Dedifferentiated amniotic fluid mesenchymal stem cell (primary cell): ENCODE results near the gene OR10Z1.

Source experiments
- DNase-seq: peaks from one replicate; pipeline ENCODE4 v3.0.0-alpha.2; 2016; ENCODE audit errors: extremely low spot score

OR10Z1 gene, protein sequence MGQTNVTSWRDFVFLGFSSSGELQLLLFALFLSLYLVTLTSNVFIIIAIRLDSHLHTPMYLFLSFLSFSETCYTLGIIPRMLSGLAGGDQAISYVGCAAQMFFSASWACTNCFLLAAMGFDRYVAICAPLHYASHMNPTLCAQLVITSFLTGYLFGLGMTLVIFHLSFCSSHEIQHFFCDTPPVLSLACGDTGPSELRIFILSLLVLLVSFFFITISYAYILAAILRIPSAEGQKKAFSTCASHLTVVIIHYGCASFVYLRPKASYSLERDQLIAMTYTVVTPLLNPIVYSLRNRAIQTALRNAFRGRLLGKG

DNA sequence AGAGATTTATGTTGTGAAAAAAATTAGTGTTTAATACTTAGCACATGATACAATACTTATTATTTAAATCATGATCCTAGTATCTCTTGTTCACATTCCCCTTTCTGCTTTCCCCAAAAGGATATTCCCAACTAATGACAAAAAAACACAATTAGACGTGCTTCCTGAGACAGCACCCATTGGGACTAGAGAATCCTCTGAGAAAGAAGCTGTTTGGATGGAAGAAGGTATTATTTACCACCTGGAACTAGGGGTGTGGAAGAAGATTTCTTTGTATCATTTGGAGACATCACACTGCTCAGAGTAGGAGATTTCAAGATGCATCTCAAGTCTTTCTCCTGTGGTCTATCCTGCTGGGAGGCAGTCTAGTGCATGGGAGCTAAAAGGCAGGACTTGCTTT is at the start of gene OR10Z1:
Gene OR10Z1 (plus strand): TSS at position 301 of the 400 bp plus-strand sequence. CDS start 1,171 bp downstream, outside the sequence.
- no peak for DNase-seq

DNA sequence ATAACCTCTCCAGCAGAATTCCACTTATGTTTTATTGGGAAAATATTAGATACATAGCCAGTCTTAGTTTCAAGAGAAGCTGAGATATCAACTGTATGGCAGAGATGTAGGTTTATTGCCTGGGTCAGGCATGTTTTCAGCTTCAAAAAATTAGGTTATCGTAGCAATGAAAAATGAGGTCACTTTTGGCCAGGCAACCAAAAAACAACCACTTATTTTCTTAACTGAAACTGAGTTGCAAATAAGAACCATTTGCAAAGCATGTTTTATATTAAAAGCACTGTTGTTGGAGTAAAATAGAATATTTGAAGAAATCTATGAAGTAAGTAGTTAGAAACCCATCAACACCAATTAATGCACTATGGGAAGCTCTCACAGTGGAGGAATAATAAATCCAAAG is 45.4 kb upstream of the OR10Z1 start:
- no peak for DNase-seq

DNA sequence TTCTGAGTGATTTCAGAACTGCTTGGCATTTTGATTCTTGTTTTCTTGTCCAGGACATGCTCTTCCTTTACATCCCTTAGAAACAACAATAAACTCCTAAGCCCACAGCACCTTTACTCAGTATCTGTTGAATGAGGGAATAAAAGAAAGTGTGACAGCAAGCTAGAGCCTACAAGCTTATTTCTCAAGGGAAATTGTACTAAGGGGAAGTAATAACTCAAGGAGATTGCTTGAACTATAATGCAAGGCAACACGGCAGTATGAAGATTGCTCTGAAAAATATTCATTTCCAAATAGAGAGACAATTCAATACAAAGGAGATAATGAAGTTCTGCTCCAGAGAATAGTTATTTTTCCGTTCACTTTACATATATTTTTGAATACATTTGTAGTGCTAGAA is 41.2 kb upstream of the OR10Z1 start:
- DNase-seq: no peak

DNA sequence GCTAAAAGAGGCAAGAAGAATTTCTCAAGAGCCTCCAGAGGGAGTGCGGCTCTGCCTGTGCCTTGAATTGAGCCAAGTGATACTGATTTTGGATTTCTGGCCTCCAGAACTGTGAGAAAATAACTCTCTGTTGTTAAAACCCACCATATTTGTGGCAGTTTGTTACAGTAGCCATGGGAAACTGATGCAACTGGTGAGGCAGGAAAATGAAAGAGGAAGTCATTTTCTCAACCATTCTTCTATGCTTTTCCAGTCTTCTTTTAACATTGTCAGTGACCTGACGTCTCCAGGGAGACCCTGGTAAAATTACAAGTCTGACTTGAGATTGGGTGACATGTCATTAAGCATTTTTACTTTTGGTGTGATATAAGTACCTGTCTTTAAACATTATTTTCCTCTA is 40.5 kb upstream of the OR10Z1 start:
- DNase-seq: no peak

DNA sequence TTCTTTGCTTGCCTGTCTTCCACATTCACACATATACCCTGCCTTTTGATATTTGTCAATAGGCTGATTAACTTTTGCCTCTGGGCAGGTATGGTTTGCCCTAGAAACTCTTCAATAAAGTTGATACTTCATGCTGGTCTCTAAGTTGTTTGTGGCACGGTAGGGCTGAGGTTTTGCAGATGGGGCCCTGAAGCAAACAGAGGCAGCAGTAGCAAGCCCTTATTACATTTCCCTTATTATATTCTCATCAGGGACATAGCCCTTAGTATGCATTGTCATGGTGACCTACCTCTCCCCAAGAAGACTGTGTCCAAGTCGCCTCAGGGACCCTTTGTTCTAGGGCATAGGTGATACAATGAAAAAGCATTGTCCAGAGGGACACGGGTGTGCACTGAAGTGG is 34.6 kb upstream of the OR10Z1 start, which contains the start of gene OR6P1:
Gene OR6P1 (minus strand): TSS at position 101 of the 400 bp plus-strand sequence. CDS start 6,976 bp downstream, outside the sequence.
- DNase-seq: no peak

DNA sequence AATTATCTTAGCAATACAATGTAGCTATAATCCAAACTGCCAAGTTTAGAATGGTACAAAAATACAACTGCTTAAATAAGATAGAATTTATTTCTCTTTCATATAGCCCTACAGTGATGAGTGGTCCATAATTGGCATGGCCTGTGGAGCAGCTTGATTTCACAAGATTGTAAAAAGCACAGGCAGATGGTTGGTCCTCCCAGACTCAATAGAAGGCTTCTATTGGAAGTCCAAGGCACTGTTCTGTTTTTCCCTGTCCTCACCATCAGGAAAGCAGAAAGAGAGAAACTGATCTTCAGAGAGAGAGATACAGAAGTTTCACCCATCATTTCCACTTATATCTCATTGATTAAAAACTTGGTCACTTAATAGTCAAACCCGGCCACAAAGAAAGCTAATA is 32.8 kb upstream of the OR10Z1 start:
- DNase-seq: no peak

DNA sequence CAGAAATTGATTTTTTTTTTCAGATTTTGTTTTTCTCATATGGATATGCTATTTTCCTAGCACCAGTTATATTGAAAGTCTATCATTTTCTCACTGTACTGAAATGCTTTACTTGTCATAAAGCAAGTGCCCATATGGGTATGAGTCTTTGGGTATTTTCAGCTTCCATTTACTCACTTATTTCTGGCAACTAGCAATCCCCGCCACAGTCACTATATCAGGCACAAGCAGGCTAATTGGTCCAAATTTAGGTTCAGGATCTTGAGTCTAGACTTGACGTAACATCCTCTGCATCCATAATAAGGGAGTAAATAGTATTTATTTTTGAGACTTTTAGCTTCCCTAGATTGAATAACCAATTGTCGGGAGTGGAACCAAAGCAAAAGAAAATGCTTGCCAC is 27.5 kb upstream of the OR10Z1 start:
- no peak for DNase-seq

DNA sequence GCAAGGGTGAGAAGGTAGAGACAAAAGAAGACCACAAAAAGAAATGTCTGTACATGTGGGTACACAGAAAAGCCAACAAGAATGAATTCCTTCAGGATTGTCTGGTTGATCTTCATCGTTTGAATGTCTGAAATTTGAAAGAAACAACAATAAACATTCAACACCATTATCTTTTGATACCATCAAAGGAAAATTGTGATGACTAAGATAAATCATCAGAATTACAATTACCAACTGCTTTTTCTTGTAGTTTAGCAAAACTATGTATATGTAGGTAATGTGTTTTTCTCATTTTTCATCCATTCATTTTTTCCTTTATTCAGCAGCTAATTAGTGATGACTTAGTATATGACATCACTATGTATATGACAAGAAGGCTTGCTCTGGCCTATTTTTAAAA is 25.3 kb upstream of the OR10Z1 start, which contains the start of gene OR10X1:
Gene OR10X1 (minus strand): TSS at position 167 of the 400 bp plus-strand sequence. CDS start 0 bp downstream, at position 167.
- DNase-seq: no peak

DNA sequence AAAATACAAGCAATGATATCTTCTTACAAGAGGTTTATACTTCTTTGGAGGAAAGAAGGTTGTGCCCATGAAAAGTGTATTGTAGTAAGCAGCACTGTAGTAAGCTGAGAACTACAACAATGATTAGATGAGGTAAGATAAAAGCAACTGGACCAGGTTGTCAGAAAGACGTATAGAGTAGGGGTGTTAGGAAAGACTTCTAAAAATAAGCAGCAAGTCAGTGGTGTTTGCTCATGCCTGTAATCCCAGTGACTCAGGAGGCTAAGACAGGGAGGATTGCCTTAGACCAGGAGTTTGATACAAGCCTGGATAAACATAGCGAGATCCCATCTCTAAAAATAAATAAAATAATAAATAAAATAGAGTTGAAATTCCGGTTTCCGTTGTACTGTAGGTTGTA is 21.1 kb upstream of the OR10Z1 start:
- DNase-seq: no peak

DNA sequence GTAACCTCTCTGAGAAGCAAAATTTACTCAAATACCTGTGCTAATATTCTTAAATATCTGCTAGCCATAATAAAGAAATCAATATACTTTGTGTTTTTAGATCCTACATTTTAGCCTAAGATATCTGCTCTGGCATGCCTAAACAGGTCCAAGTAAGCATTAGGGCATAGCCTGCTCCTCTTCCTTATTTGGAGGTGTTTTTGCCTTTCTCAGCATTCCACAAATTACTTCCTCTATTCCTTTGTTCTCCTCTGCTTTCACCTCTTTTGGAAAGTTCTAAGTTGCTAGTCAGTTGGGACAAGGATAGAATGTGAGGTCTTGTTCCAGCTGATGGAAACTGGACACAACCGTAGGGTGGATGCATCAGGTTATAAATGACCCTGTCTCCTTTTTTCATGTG is 18.1 kb upstream of the OR10Z1 start:
- DNase-seq: no peak

DNA sequence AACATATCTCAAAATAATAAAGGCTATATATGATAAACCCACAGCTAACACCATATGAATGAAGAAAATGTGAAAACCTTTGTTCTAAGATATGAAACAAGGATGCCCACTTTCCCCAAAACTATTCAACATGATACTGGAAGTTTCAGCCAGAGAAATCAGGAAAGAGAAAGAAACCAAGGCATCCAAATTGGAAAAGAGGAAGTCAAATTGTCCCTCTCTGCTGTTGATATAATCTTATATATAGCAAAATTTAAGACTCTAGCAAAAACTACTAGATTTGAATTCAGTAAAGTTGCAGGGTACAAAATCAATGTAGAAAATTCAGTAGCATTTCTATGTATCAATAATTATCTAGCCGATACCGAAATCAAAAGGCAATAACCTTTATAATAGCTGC is 4.3 kb upstream of the OR10Z1 start:
- no peak for DNase-seq

DNA sequence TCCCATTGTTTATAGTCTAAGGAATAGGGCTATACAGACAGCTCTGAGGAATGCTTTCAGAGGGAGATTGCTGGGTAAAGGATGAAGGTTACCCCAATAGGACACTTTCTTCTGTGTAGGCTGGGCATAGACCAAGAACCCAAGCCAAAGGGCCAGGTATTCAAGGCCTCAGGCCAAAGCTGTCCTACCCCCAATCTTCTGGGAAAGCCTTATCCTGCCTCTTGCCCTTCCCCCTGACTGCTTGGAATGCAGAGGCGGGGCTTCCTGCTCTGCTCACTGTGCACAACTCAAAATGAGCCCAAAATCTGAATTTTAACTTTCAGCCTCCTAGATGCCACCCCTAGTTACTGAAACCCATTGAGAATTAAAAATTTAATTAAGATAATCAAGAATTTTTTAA is 2.2 kb downstream of the OR10Z1 start:
- DNase-seq: no peak

DNA sequence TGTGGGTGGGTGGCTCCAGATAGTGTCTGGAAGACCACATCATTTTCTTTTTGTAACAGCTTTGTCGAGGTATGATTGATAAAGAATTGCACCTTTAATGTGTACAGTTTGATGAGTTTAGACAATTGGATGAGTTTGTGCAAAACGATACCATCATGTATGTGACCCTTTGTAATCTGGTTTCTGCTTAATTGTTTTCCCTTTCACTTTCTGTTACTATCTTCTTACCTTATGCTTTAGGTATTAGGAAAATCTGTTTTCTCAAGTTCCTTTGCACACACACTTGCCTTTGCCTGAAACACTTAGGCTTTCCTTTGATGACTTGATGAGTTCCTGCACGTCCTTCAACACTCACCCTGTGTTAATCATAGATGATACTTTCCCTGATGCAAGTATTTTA is 6.8 kb downstream of the OR10Z1 start:
- DNase-seq: no peak

DNA sequence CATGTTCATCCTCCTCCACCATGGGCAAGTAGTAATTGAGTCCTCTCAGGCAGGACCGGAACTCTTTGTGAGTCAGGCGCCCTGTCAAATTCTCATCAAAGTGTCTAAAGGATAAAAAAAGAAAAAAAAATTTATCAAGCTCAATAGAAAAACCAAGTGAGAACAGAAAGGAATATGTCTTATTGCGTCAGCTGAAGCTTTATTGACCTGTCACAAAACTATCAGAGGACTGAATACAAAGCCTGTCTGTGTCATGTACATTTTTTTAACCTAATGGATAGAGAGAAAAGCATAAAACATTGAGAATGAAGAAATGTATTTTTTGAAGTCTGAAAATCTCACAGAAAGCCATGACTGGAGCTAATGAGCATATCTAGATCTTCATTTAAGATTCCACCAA is 8.7 kb downstream of the OR10Z1 start:
- no peak for DNase-seq

DNA sequence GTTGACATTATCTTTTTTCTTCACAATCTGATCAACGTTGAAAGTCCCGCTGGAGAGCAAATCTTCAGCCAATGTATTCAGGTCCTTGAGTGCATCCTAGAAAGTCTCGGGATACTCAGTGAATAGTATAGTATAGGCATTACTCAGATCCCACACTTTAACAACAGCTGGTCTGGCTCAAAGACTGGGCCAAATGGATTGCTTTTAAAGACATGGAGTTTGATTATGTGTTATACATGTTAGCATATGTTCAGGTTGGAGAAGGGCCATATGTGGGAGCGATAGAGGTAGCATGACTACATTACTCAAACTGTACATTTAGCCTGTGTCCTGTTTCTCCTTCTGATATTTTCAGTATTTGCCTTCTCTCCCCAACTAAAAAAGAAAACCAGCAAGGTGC is 33.1 kb downstream of the OR10Z1 start:
- no peak for DNase-seq

DNA sequence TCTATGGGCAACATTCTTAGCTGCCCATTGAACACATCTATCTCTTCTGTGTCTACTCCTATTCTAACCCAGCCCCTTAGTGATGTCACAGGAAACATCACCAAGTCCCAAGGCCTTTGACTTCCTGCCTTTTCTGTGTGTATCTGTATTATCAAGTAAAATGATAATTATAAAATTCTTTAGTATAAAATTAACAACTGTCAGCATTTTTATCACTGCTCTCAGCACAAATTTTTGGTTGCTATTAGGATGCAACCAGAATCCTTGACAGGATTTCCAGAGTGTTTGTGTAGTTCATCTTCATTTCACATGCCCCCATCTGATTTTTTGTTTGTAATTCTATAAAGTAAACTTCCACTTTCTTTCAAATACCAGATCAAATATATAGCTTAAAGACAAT is 33.8 kb downstream of the OR10Z1 start:
- no peak for DNase-seq

DNA sequence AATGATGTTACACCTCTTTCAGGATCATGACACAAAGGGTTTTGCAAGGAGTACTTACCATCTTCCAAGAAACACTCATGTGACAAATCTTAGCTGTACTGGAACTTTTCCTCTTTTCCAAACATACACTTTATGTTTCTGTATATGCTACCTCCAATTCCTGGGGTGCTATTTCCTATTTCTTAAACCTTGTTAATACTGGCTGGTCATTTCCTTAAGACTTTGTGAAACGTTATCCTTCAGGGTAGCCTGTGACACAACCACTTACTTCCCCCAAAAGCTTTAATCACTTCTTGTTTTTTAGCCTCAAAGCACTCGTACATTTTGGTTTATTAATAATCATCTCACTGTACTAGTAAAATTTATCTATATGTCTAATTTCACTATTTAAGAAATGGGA is 39.4 kb downstream of the OR10Z1 start:
- DNase-seq: no peak

DNA sequence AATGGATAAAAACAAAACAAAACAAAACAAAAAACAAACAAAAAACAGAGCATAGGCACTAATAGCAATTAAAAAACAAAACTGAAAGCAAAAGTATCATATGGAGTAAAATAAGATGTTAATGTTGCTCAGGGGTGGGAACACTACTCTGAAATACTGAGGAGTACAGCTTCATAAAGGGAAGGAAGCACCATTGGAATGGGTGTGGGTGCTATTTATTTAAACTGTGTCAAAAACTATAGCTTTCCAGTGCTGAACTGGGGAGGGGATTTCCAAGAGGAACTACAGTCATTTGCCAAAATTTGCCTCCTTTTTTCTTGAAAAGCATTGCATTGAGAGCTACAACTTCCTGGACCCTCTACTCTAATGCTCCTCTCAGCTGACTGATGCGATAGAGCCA is 41.4 kb downstream of the OR10Z1 start:
- DNase-seq: no peak

DNA sequence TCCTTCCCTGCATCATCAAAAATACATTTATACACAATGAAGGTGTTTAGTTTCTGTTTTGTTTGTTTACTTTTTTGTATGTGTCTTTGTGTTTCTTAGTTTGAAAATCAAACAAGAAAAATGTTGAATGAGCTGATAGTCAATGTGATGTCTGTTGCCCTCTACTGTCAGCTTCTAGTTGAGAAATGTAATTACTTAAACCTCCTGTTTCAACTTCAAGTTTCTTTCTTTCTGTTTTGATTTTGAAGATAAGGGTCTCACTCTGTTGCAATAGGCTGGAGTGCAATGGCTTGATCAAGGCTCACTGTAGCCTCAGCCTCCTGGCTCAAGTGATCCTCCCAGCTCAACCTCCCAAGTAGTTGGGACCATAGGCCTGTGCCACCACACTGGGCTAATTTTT is 44.0 kb downstream of the OR10Z1 start:
- no peak for DNase-seq

DNA sequence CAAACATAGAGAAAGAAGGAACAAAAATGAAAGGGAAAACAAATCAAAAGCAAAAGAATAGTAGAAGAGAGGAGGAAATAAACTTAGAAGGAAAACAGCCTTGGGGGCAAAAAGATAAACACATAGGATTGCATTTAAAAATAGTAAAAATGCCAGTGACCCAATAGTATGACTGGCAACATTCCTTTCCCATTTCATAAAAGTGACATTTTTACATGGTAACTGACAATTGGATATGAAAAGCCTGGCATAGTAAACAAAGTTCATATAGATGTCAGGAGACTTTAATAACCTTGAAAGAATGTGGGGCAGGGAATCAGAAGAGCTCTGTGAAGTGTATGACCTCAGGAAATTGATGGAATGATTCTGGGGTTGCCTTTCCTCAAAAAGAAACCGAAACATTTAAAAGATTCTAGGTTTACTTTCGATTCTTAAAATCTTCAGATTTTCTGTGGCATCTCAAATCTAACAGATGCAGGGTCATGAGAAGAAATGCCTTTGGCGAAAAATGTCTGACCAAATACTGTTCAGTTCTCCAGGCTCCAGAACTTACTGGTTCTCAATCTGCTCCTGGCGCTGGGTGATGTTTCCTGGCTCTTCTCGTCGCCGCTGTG is 47.8 kb downstream of the OR10Z1 start:
- no peak for DNase-seq

DNA sequence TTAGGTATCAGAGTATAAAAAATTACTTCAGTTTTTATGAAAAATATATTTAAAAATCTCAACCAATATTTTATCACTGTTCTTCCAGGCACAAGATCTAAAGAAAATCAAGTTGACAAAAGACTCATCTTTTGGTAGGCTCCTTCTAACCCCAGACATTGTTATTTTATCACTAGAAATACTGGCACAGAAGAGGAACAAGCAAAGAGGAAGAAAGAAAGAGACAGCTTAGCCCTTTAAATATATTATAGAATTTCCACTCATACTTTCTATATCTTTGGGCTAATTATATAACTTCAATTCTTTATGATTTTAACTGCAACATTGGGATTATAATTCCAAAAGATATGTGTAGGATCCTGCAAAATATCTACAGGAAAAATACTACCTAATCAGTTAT is 49.0 kb downstream of the OR10Z1 start:
- no peak for DNase-seq

DNA sequence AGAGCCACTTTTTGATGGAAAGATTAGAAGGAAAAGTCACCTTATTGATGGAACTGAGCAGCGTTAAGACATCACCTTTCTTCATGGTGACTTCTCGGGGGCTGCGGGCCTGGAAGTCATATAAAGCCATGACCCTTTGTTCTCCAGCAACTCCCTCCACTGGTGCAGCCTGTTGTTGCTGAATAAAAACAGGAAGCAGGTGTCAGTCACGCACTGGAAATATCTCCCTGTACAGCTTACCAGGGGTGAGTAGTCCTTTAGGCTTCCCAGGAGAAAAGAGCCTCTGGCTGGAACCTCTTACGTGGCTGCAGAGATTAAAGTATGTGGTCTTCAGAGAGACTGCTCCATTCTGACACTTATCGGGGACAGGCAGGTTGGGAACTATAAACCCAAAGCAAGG is 49.5 kb downstream of the OR10Z1 start:
- no peak for DNase-seq
